ENCODE results near the gene EIF2A.
"Not testable (repeated sequence)": the region's sequence is repeated elsewhere in the genome, so short reads cannot be mapped to it uniquely, and the experiment has no call there.

The EIF2A gene

DNA sequence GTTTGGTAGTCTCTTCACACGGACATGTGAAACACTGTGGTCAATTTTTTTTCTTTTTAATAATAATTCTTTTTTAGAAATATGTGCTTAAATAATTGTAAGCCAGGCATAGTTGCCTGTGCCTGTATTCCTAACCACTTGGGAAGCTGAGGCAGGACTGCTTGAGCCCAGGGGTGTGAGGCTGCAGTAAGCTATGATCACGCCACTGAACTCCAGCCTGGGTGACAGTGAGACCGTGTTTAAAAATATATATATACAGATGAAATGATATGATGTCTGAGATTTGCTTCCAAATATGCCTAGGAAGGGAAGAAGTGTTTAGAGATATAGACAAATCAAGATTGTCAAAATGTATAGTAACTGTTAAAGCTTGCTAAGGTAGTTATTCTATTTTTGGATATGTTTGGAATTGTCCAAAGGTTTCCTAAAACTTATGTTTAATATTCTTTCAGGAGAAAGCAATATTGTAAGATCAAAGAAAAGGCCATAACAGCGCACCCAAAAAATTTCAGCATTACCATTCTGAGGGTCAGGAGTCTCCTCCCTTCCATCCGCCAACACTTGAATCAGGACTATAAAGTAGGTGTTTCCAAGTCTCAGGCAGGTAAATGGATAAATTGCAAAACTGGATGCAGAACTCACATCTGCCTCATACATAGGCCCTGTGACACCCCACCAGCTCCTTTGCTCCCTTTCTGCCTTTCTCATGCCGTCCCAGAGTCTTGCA is 56.0 kb downstream of the EIF2A start:
- no peak for DNase-seq (ENCODE audit: low spot score)

DNA sequence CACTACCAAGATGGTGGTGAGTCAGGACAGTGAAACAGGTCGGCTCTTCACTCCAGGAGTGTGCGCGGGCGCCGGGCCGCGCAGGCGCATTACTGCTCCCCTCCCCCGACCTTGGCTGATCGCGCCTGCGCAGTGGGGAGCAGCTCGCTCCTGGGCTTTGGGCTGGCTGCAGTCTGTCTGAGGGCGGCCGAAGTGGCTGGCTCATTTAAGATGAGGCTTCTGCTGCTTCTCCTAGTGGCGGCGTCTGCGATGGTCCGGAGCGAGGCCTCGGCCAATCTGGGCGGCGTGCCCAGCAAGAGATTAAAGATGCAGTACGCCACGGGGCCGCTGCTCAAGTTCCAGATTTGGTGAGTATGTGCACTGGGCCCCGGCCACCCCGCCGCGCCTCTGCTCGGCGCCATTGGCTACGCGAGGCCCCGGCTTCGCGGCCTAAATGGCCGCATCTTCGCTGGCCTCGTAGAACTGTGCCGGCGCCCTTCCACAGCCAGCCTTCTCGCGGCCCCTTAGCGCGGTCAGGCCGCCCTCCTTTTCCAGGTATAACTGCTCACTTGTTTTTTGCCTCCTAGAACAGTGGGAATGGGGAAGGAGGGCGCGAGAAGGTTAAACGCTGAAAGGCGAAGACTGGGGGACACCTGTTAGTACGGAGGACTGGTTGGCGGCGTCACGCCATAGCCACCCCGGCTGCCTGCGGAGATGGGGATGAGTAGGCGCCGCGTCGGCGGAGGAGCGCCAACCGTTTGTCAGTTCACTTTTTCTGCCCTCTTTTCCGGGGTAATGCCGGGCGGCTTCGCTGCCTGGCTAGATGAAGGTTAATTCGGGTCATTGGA is 56.8 kb downstream of the EIF2A start, which contains the start of gene SELENOT:
Gene SELENOT (plus strand): TSS at position 169 of the 827 bp plus-strand sequence. CDS start 42 bp downstream, at position 211.
- peak; percentile 99 for DNase-seq (ENCODE audit: low spot score)

DNA sequence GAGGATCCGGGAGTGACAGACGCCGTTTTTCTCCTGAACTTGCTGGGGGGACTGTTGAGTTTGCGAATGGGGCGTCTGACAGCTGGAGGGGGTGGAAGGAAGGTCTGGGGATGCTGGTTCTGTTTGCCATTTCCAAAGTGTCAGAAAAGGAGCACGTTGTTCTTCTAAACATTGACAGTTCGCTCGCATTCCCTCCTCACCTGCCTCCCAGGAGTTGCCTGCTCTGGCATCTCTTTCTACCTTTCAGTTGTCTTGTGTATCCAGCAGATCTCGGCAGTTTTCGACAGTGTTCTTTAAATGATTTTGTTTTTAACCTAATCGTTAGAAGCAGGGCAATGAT is 57.4 kb downstream of the EIF2A start:
- DNase-seq (ENCODE audit: low spot score): no peak

DNA sequence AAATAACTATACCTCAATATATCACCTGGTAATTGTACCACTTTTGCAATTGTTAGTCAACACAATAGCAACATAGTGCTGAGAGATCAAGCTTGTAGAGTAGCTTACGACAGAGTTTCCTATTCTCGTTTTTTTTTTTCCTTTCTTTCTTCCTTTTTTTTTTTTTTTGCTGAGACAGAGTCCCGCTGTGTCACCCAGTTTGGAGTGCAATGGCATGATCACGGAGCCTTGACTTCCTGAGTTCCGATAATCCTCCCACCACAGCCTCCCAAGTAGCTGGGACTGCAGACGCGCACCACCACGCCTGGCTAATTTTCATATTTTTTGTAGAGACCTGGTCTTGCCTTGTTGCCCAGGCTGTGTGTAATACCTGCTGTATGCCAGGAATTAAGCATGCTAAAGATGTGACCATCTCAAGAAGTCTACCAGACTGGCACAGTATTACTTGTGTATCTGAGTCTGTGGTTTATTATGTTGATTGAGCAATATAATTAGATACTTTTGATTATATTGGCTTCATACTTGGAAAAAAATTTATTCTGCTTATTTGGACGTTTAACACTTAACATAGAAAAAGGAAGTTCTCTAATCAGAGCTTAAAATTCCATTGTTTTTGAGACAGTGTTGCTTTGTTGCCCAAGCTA is 59.5 kb downstream of the EIF2A start:
- DNase-seq (ENCODE audit: low spot score): no peak

DNA sequence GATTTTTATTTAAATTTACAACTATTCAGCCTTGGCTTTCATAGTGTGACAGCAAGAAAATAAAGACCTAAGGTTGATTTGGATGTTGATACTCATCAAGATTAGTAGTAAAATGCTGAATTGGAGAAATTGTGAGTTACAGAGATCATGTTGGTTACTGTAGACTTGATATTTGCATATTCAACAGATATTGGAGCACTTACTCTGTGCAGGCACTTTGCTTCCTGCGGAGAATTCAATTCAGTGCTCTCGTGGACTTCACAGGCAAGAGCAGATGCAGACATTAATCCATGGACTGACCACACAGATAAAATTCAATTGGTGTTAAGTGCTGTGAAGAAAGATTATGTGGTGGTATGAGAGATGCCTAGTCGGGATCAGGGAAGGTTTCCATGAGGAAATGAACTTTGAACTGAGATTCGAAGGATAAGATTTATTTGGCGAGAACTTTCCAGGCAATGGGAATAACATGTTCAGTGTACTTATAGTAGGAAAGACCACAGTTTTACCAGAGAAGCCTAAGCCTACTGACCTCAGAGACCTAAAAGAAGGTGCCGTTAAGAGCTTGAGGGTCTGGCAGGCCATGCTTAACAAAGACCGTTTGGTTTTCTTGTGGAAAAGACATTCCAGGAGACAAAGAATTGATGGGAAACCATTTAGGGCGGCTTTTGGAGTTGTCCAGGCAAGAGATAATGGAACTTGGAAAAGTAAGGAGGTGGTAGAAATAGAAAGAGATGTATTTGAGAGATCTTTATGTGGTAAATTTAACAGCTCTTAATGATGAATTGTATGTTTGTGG is 60.9 kb downstream of the EIF2A start:
- DNase-seq (ENCODE audit: low spot score): no peak

DNA sequence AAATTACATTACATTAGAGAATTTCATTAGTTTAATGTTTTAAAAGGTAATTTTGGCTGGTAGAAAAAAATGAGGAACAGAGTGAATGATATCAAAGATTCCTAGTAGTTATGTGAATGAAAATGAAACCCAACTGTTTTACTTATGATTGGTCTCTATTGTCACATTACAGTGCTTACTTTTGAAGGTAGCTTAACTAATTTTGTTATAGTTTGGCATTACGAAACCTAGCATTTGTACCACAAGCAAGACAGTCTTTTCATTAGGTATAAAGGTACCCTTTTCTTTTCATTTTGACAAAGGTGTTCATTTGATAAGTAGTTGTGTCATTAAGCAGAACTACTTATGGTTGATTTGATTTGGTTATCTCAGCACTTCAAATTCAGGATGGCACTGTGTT is 63.4 kb downstream of the EIF2A start:
- DNase-seq (ENCODE audit: low spot score): no peak

DNA sequence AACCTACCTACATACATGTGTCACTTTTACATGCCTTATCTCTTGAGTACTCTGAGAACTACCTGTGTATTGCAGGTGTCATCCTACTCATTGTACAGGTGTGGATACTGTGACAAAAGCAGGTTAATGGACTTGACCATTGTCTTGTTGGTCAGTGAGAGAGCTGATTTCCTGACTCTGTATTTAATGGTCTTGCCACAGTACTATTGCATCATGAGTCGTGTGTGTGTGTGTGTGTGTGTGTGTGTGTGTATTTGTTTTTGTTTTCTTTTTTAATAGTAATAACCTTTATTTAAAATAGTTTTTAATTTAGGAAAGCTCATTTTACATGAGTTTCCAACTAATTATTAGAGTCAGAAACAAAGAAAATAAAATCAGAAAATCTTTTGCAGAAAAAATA is 64.2 kb downstream of the EIF2A start:
- no peak for DNase-seq (ENCODE audit: low spot score)

DNA sequence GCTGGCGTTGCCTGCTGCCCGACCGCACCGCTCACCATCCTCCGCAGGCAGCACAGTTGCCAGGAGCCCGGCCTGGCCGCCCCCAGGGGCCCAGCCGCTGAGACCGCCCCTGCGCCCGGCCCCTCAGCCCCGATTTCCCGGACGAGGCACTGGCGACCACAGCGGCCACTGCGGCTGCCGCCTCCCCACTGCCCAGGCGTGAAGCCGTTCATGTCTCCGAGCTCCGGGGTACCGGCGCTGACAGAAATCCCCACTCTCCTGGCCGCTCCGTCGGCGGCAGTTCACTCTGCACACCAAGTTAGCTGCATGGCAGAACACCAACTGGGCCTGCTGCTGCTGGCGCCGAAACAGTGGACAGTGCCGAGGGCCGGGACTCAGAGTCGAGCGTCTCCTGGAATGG is 65.1 kb downstream of the EIF2A start:
- DNase-seq (ENCODE audit: low spot score): no peak

DNA sequence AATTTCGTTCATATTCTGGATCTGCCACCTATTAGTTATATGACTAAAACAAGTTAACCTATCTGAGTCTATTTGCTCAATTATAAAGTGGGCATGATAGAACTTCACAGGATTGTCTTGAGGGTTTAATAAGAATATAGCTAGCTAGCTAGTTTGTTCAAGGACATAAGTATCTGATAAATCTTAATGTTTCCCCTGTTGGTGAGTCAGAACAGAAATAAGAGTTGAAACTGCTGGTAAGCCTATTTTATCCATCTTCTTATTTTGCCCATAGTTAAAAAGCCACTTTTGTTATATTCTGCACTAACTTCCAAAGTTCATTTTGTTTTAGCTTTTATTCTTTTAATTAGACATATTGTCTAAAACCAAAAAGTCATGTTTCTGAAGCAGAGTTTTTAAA is 65.9 kb downstream of the EIF2A start:
- DNase-seq (ENCODE audit: low spot score): no peak

DNA sequence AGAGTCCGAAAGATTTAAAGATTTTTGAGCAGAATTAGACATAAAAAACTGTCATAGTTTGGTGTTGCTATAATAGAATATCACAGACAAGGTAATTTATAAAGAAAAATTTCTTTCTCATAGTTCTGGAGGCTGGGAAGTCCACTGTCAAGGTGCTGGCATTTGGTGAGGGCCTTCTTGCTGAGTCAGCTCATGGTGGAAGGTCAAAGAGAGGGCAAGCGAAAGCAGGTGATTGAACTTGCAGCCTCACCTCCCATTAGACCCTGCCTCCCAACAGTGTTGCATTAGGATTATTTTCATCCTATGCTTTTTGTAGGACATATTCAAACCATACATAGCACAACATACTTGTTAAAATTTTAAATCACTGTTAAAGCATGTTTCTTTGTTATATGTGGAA is 66.4 kb downstream of the EIF2A start:
- no peak for DNase-seq (ENCODE audit: low spot score)

DNA sequence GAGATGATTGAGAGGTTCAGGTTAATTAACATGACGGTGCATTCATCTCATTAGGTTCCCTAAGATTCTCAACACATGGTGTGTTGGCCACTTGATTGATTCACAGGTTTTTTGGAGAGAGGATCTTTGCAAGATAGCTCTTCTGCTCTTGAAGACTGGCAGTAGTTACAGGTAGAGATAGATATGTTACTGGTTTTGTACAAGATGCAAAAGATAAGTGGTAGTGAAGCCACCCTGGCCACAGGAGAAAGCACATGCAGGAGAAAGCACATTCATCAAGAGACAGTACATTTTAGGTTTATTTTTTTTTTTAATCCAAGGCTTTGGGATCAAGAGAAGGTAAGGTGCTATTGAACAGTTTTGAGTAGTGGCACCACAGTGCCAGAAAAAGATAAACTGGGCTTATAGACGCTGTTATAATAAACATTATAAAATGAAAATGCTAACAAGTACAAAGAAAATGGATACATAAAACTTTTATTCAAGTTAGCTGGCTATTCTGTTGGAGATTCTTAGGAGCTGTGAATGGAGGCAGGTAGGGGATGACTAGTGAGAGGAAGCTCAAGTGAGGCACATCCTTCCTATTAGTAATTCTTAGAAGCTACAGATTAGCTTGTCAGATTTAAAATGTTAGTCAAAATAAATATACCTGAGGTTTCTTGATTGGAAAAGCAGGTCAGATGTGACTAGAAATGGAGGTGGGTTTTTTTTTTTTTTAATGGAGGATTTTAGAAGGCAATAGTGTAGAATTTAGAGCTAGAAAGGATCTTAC is 67.3 kb downstream of the EIF2A start:
- DNase-seq (ENCODE audit: low spot score): no peak

DNA sequence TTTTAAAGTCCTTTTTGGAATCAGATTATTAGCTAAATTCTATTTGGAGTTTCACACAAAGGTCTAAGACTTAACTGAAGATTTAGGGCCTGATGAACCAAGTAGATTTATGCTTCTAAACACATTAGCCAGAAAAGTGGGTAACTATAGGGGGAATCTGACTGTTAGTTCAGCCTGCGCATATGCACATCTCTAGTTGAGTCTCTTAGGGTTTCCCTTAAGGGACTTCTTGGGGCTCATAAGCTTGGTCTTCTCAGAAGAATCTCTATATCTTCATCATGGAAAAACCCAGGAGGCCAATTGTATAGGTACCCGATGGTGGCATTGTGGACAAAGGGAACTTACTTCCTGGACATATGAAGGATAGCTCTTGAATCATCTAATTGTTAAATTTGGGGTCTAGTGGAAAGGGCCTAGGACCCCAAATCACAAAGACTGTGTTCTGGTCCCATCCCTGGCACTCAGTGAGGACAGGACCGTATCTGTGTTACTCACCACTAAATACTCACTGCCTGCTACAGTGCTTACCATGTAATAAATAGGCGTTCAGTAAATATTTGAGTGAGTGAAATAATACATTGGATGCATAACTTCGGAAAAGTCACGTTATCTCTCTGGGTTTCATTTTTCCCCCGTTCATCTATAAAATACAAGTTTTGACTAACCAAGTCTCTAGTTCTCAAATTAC is 73.6 kb downstream of the EIF2A start:
- no peak for DNase-seq (ENCODE audit: low spot score)

DNA sequence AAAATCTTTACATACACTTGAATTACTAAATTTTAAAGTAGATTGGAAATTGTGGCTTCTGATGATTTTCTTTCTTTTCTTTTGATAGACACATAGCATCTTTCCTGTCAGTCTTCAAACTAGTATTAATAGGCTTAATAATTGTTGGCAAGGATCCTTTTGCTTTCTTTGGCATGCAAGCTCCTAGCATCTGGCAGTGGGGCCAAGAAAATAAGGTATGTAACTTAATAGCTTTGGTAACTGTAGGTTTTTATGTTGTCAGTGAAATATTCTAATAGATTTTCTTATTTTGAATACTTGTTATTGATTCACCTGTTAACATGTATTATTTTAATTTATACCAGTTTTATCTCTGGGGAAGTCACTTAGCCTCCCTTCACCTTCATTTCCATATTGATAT is 76.4 kb downstream of the EIF2A start:
- not testable (repeated sequence) for DNase-seq (ENCODE audit: low spot score)

DNA sequence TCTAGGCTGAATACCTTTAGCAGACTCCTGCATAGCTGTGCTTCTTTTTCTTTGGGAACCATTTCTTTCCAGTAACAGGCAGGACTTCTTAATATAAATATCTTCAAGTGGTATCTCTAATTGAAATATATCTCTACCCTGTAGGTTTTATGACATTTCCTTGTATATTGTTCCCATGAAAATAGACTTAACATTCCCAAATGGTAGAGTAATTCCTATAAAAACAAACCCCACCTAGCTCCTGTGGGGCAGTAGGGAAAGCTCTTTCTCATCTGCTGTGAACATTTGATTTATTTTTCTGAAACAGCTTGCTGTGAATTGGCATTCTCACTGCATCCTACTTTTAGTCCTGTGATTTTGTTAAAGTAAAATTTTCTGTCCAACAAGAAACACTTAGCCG is 77.4 kb downstream of the EIF2A start:
- no peak for DNase-seq (ENCODE audit: low spot score)

DNA sequence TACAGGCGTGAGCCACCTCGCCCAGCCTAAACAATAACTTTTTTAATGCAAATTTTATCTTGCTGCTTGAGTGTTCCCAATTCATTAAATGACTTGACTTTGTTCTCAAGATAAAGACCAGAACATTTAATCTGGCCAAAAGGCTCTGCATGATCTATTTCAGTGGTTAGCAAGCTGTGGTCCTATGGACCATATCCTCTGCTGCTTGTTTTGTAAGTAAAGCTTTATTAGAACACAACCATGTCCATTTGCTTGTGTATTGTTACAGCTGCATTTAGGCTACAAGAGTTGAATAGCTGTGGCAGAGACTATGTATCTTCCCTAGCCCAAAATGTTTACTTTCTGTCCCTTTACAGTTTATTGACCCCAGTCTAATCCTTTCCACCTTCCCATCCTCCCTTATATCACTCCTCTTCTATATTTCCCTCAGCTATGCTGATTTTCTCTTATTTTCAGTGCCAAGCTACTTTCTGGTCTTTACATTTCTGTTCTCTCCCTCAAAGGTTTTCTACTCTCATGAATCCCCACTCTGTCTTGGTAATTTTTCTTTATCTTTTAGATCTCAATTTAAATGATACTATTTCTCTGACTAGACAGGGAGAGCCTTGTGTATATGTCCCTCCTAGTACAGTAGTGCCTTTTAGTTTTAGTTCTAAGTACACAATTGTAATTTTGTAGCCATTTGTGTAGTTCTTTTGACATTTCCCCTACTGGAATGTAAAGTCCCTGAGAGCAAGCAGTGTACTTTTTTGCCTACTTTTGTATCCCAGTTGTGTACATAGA is 79.8 kb downstream of the EIF2A start:
- peak; percentile 76 for DNase-seq (ENCODE audit: low spot score)

DNA sequence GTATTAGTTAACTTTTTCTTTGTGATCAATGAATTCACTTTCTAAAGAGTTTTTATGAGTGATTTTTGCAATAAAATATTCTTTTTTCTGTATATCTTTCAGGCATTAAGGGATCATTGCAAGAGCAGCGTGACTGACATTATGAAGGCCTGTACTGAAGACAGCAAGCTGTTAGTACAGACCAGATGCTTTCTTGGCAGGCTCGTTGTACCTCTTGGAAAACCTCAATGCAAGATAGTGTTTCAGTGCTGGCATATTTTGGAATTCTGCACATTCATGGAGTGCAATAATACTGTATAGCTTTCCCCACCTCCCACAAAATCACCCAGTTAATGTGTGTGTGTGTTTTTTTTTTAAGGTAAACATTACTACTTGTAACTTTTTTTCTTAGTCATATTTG is 81.0 kb downstream of the EIF2A start:
- no peak for DNase-seq (ENCODE audit: low spot score)

DNA sequence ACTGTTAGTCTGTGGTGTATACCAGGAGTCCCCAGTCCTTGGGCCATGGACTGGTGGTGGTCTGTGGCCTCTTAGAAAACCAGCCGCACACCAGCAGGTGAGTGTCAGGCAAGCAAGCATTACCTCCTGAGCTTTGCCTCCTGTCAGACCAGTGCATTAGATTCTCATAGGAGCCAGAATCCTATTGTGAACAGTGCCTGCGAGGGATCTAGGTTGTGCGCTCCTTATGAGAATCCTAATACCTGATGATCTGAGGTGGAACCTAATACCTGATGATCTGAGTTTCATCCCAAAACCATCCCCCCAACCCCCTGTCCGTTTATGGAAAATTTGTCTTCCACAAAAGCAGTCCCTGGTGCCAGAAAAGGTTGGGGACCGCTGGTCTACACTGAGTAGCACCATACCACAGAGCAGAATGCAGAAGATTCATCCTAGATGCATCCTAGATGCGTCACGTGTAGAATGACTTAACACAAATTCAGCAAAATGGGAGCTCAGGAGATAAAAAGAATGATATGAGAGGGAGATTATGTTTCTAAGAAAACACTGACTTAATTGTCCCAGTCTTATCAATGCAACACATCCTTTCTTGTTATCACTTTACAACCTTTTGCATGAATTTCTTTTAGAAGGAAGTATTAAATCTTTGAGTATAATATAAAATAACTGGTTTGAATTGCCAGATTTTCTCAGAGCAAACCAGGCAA is 85.1 kb downstream of the EIF2A start:
- peak; percentile 44 for DNase-seq (ENCODE audit: low spot score)

DNA sequence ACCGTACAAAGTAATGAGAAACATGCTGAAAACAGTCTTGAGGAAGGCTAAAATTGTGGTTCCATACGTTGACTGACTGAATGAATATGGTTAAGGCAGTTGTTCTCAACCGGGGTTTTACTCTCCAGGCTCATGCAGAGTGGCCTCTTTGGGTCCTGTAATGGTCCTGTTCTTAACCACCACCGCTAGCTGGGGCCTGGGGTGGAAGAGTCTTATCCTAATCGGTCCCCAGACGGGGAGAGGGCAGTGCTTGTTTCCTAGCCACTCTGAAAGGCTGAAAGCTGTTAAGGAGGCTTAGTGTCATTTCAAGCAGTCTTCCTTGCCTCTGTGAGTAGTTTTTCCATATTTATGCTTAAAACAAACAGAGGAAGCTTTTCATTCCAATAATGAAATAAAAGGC is 88.5 kb downstream of the EIF2A start:
- DNase-seq (ENCODE audit: low spot score): no peak

DNA sequence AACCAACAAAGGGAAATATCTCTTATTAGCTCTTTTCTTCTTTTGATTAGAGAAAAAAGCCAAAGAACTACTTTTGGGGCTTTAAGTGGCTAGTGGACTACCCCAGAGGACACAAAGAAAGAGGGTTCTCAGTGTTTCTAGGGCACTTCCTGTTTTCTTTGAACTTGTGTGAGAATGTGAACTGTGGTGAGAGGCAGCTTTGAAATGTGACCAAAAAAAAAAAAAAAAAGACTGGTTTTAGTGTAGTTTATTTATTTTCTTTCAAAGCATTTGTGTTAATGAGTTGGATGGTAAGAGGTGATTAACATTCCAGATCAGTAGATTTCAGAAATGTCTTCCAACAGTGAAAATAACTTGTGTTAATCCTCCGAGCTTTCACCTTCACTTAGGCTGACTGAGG is 88.9 kb downstream of the EIF2A start:
- DNase-seq (ENCODE audit: low spot score): peak; percentile 15

Measured in COLO829 (cell line).